LNCAP (cell line): ENCODE data around the gene NMRK2.

Experiments
- CTCF ChIP-seq: fragments of 450-650 bp; IDR thresholded peaks from 2 replicates; pipeline ENCODE4 v1.5.1; 2017; ENCODE audit warnings: mild to moderate bottlenecking

Gene NMRK2

DNA sequence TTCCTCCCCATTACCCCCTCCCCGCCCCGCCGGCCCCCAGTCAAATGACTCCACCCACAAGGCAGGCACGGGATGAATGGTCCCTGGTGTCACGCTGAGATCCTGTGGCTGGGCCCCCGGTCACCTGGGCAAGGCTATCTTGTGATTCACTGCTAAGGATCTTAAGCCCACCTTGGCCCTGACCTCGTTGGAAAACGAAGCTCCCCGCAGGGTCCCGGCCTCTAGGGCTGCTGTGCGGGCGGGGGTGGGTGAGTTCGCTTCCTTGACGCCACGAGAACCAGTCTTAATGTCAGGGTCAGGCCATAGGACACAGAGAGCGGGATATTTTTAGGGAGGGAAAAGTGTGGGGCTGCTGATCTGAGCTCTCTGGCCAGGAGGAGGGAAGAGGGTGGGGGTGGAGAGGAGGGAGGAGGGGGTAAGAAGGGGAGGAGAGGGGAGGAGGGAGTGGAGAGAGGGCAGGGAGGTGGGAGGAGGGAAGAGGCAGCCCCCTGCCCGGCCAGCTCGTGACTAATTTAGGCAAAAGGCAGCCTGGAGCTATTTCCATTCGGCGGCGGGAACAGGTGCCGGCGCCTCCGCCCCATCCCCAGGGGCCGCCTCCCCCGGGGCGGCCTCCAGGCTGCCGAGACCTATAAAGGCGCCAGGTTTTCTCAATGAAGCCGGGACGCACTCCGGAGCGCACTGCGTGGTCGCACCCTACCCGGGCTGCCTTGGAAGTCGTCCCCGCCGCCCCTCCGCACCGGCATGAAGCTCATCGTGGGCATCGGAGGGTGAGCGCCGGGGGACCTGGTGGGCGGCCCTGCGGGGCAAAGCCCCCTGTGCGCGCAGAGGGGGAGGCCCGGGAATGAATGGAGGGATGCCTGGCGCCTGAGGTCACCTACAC lies at the start of gene NMRK2:
Gene NMRK2 (plus strand): TSS at position 139 of the 880 bp plus-strand sequence. CDS start 603 bp downstream, at position 742.
- TF ChIP-seq CTCF, result no peak

DNA sequence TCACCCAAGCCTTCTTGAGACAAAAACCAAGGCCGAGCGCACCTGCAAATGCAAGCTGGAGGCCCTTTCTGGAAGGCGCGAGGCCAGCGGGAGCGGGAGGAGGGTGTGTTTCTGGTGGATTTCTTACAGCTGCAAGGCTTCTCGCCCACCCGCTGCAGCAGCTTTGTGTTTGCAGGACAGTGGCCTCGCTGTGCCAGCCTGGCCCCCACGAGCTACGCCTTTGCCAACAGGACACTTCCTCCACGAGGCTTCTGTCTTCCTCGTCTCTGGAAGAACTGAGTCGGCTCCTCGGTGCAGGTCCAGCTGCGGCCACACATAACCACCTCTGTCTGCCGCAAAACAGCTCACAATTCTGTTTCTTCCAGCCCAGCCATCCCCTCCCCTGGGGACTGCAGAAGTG lies 42.3 kb upstream of the NMRK2 start:
- no peak for TF ChIP-seq CTCF

GRCh38 chr19:3893509-3894179 lies 39.2 kb upstream of the NMRK2 start:
- TF ChIP-seq CTCF, result no peak

- no peak for TF ChIP-seq CTCF
These were observed 37.1 kb upstream of the NMRK2 start for GRCh38 chr19:3895788-3896187.

DNA sequence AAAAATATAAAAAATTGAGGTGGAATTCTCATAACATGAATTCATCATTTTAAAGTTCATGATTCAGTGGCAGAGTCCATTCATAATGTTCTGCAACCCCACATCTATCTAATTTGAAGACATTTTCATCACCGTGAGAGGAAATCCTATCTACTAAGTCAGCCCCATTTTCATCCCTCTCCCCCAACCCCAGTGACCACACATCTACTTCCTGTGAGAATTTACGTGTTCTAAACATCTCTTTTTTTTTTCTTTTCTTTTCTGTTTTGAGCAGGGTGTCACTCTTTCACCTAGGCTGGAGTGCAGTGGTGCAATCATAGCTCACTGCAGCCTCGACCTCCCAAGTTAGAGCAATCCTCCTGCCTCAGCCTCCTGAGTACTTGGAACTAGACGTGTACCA lies 34.9 kb upstream of the NMRK2 start:
- no peak for TF ChIP-seq CTCF

- no peak for TF ChIP-seq CTCF
These were observed 34.4 kb upstream of the NMRK2 start for GRCh38 chr19:3898426-3898825.

- no peak for TF ChIP-seq CTCF
These were observed 33.2 kb upstream of the NMRK2 start for GRCh38 chr19:3899531-3900294.
